ENCODE results near the gene EFNA5.

GRCh38 chr5:107356891-107357290 is 313.8 kb downstream of the EFNA5 start:
- TF ChIP-seq, protein P1, sequence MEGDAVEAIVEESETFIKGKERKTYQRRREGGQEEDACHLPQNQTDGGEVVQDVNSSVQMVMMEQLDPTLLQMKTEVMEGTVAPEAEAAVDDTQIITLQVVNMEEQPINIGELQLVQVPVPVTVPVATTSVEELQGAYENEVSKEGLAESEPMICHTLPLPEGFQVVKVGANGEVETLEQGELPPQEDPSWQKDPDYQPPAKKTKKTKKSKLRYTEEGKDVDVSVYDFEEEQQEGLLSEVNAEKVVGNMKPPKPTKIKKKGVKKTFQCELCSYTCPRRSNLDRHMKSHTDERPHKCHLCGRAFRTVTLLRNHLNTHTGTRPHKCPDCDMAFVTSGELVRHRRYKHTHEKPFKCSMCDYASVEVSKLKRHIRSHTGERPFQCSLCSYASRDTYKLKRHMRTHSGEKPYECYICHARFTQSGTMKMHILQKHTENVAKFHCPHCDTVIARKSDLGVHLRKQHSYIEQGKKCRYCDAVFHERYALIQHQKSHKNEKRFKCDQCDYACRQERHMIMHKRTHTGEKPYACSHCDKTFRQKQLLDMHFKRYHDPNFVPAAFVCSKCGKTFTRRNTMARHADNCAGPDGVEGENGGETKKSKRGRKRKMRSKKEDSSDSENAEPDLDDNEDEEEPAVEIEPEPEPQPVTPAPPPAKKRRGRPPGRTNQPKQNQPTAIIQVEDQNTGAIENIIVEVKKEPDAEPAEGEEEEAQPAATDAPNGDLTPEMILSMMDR (IDR thresholded peaks at IDR 0.05) = no peak
- TF ChIP-seq POLR2A (IDR thresholded peaks at IDR 0.05) = no peak

Measured in vagina (tissue), 2 donors.